ENCODE data around the gene PTHLH. TPM values are rescaled to one million over a fixed set of nuclear protein-coding genes. Genes with fewer than 3 reads are reported as not detected.

The PTHLH gene
- 29.0 and 29.1 TPM in 2 replicates for polyA plus RNA-seq (2012; rRNA removed)
- polyA plus RNA-seq (2012; cell fraction: cytosol; rRNA removed) = 25.7 and 33.9 TPM in 2 replicates
- 34.9 and 36.4 TPM in 2 replicates for polyA plus RNA-seq (2012; cell fraction: nucleus; rRNA removed)

DNA sequence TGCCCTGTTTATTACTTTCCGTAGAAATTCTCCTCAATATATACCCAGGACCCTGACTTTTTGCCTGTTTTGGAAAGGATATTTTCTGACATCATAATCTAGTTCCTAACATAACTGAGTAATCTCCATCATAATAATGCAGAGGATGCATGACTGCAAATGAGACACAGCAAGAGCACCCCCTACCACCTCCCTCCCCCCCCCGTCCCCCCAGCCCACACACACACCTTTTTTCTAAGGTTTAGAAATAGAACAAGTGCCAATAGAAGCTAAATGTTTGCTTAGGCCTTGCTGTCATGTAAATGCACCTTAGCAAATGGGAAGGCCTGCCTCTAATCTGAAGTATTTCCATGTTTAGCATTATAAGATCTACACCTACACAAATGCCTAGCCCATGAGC, at the start of gene PTHLH:
Gene PTHLH, minus strand, starts transcription at position 13 of the 400 bp plus-strand sequence. CDS start 3,239 bp downstream, outside the sequence.
- H3K9ac ChIP-seq = no peak within 1 kb of the TSS
- WGBS (ENCODE audit: low lambda C conversion rate) = 80% methylated on average over 2 of the region's 2 CpGs
- ChIA-PET POLR2A (no interaction called here), CTCF (no interaction called here)
- H3K36me3 ChIP-seq (replicated peaks in 1 of 2; ENCODE audit: control insufficient read depth in 1 of 2, insufficient read depth in 2 of 2, low read length in 1 of 2) = no peaks in the 10 kb centered on the region
- no peak within 1 kb of the TSS for H2AFZ ChIP-seq (ENCODE audit: low read depth)
- no peaks in the 10 kb centered on the region for H3K27me3 ChIP-seq (ENCODE audit: insufficient read depth)
- no peak within 1 kb of the TSS for H3K4me3 ChIP-seq (ENCODE audit: low read depth in 2 of 2, low read length in 1 of 2)
- H3K9me3 ChIP-seq = no peaks in the 10 kb centered on the region
- peaks cover 11% of the 10 kb centered on the region for H3K79me2 ChIP-seq (ENCODE audit: insufficient read depth)
- no peak for TF ChIP-seq ELF1 (IDR thresholded peaks at IDR 0.05)
- TF ChIP-seq SMC3 (IDR thresholded peaks at IDR 0.05; ENCODE audit: low read depth, low read length) = no peak
- no peak for TF ChIP-seq RCOR1 (IDR thresholded peaks at IDR 0.05; ENCODE audit: low read length)
- TF ChIP-seq YY1 (IDR thresholded peaks at IDR 0.05; ENCODE audit: low read depth) = no peak
- TF ChIP-seq MAX (IDR thresholded peaks at IDR 0.05; ENCODE audit: low read depth) = no peak
- TF ChIP-seq FOXJ3 (CRISPR knock-in tag; IDR thresholded peaks at IDR 0.05) = no peak
- no peak for TF ChIP-seq GATA2 (CRISPR knock-in tag; IDR thresholded peaks at IDR 0.05)
- no peak for TF ChIP-seq REST (IDR thresholded peaks at IDR 0.05; ENCODE audit: low read depth, low read length)
- no peak for TF ChIP-seq POLR2AphosphoS5 (IDR thresholded peaks at IDR 0.05; ENCODE audit: low read depth, low read length)
- no peak for TF ChIP-seq MXI1 (IDR thresholded peaks at IDR 0.05; ENCODE audit: low read depth, low read length)
- no peak within 1 kb of the TSS for H3K4me2 ChIP-seq
- no peaks in the 10 kb centered on the region for H3K9me2 ChIP-seq
- peaks cover 10 to 16% of the 10 kb centered on the region in 2 experiments; a peak in 3 of 4 replicates for H3K4me1 ChIP-seq (ENCODE audit: control insufficient read depth in 1 of 2, insufficient read depth in 2 of 2, low read depth in 1 of 2, low read length in 1 of 2)
- DNase-seq = no peak
- H3K27ac ChIP-seq (ENCODE audit: low read depth in 2 of 2, low read length in 1 of 2) = peak within 1 kb of the TSS in 1 of 2 experiments; percentile 29; a peak in 1 of 4 replicates
- peaks cover 33% of the 10 kb centered on the region for H3F3A ChIP-seq (replicated peaks; ENCODE audit: insufficient read depth)
- no peaks in the 10 kb centered on the region for H4K20me1 ChIP-seq (ENCODE audit: insufficient read depth)

GRCh38 chr12:28021704-28022103, 49.2 kb upstream of the PTHLH start:
- Histone ChIP-seq H3K9me3 (no peaks in the 10 kb centered on the region), H3K4me3 (ENCODE audit: low read depth in 2 of 2, low read length in 1 of 2) (no peak overlapping the region), H3K36me3 (replicated peaks in 1 of 2; ENCODE audit: control insufficient read depth in 1 of 2, insufficient read depth in 2 of 2, low read length in 1 of 2) (no peaks in the 10 kb centered on the region), H3K27ac (ENCODE audit: low read depth in 2 of 2, low read length in 1 of 2) (no peak overlapping the region), H3K4me2 (no peak overlapping the region), H3K4me1 (ENCODE audit: control insufficient read depth in 1 of 2, insufficient read depth in 2 of 2, low read depth in 1 of 2, low read length in 1 of 2) (peaks cover 3 to 21% of the 10 kb centered on the region in 2 experiments; a peak in 2 of 4 replicates), H3F3A (replicated peaks; ENCODE audit: insufficient read depth) (peaks cover 12% of the 10 kb centered on the region), H3K9ac (no peak overlapping the region), H3K79me2 (ENCODE audit: insufficient read depth) (no peaks in the 10 kb centered on the region), H3K27me3 (ENCODE audit: insufficient read depth) (no peaks in the 10 kb centered on the region), H4K20me1 (ENCODE audit: insufficient read depth) (no peaks in the 10 kb centered on the region), H2AFZ (ENCODE audit: low read depth) (no peak overlapping the region), H3K9me2 (no peaks in the 10 kb centered on the region)
- POLR2A ChIA-PET = no interaction called here
- TF ChIP-seq MEF2A (IDR thresholded peaks at IDR 0.05; ENCODE audit: borderline replicate concordance, low read depth) (no peak), MAX (IDR thresholded peaks at IDR 0.05; ENCODE audit: low read depth) (no peak), SMC3 (IDR thresholded peaks at IDR 0.05; ENCODE audit: low read depth, low read length) (no peak), RXRA (IDR thresholded peaks at IDR 0.05; ENCODE audit: borderline replicate concordance, low read depth) (no peak), EP300 (IDR thresholded peaks at IDR 0.05; ENCODE audit: borderline replicate concordance in 1 of 2, low read depth in 1 of 2, low read length in 1 of 2) (no peak), RAD21 (IDR thresholded peaks at IDR 0.05; ENCODE audit: low read length) (no peak), POLR2AphosphoS5 (IDR thresholded peaks at IDR 0.05; ENCODE audit: low read depth, low read length) (no peak), FOXM1 (IDR thresholded peaks at IDR 0.05; ENCODE audit: low read depth) (no peak), NFIC (IDR thresholded peaks at IDR 0.05; ENCODE audit: borderline replicate concordance) (no peak), TCF12 (IDR thresholded peaks at IDR 0.05) (no peak), SIN3A (IDR thresholded peaks at IDR 0.05; ENCODE audit: borderline replicate concordance, low read depth, low read length) (no peak), TEAD4 (IDR thresholded peaks at IDR 0.05; ENCODE audit: borderline replicate concordance, insufficient read depth) (no peak)
- TF ChIP-seq, protein P1, sequence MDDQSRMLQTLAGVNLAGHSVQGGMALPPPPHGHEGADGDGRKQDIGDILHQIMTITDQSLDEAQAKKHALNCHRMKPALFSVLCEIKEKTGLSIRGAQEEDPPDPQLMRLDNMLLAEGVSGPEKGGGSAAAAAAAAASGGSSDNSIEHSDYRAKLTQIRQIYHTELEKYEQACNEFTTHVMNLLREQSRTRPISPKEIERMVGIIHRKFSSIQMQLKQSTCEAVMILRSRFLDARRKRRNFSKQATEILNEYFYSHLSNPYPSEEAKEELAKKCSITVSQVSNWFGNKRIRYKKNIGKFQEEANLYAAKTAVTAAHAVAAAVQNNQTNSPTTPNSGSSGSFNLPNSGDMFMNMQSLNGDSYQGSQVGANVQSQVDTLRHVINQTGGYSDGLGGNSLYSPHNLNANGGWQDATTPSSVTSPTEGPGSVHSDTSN (IDR thresholded peaks at IDR 0.05) = no peak
- DNase-seq = no peak
- CTCF ChIA-PET = no interaction called here
- 71% methylated on average over 4 of the region's 4 CpGs for WGBS (ENCODE audit: low lambda C conversion rate)

Measured in SK-N-SH (cell line).